K562 (cell line): ENCODE results near the gene C2orf81. TPM values are rescaled to one million over a fixed set of nuclear protein-coding genes. Genes with fewer than 3 reads are reported as not detected.
"Not testable (repeated sequence)": the region's sequence is repeated elsewhere in the genome, so short reads cannot be mapped to it uniquely, and the experiment has no call there.

Experiments used
- ATAC-seq: fragments of 200-7000 bp; cut with Tn5 transposase; 3 replicates; pipeline ENCODE4 v1.9.1; 2020; ENCODE audit warnings: moderate library complexity
- BruUV-seq: library from RNA; stranded (reverse); fragments of 400-500 nt; replicated peaks from 2 replicates; lab custom pipeline; 2021; lab: Mats Ljungman, UMichigan
- CTCF ChIA-PET: fragments of 300-600 bp; formaldehyde crosslinking; extraction: SDS; loops from one replicate; lab custom pipeline; 2021; ENCODE audit warnings: low intra/inter-chr PET ratio; lab: Yijun Ruan, JAX
- POLR2A ChIA-PET: fragments of 300-600, 350-650 bp; sonication (Branson Sonifier 250); formaldehyde crosslinking; extraction: SDS; loops from one replicate; lab custom pipeline; 2021; ENCODE audit warnings: antibody characterized with exemption, inconsistent platforms; lab: Yijun Ruan, JAX
- DNase-seq, 4 experiments: peaks; one replicate each; pipeline versions ENCODE4 v3.0.0 to v3.0.0-alpha.2; 2011 to 2018; ENCODE audit warnings: low spot score in 3 of 4, mixed read lengths in 3 of 4; ENCODE audit errors: extremely low read depth in 1 of 4
- FAIRE-seq: peaks from 2 replicates; lab custom pipeline; 2011; peaks lifted over from hg19 to GRCh38; lab: Jason Lieb, UNC
- H2AFZ ChIP-seq: 2 replicates; pipeline ENCODE4 v1.6.0; 2011; ENCODE audit warnings: low read depth, low read length, control low read depth, inconsistent platforms
- H3K27ac ChIP-seq: fragments of 200-600 bp; 3 replicates; pipeline ENCODE4 v1.8.0; 2011; ENCODE audit warnings: low read depth, mild to moderate bottlenecking, control low read depth, inconsistent platforms, low read length, moderate library complexity, mixed read lengths; ENCODE audit errors: extremely low read depth
- H3K27me3 ChIP-seq, 2 experiments: fragments of 300-600 bp in 1 of 2; 2 replicates in 1 of 2; 3 replicates in 1 of 2; pipeline versions ENCODE4 v1.6.0 to v1.8.0; 2011; ENCODE audit warnings: inconsistent platforms in 2 of 2, low read length in 2 of 2, mild to moderate bottlenecking in 1 of 2, mixed read lengths in 1 of 2, moderate library complexity in 1 of 2; ENCODE audit not compliant: control insufficient read depth in 2 of 2, insufficient read depth in 2 of 2
- H3K36me3 ChIP-seq: fragments of 300-600 bp; 3 replicates; pipeline ENCODE4 v1.8.0; 2011; ENCODE audit warnings: mild to moderate bottlenecking, low read length, inconsistent platforms; ENCODE audit not compliant: control insufficient read depth, insufficient read depth
- H3K4me1 ChIP-seq, 2 experiments: fragments of 200-600 bp in 1 of 2; replicated peaks in 1 of 2; 2 replicates in 1 of 2; 3 replicates in 1 of 2; pipeline versions ENCODE4 v1.5.1 to v1.8.0; 2011; ENCODE audit warnings: inconsistent platforms in 2 of 2, low read length in 2 of 2, mild to moderate bottlenecking in 1 of 2, mixed read lengths in 1 of 2, moderate library complexity in 1 of 2; ENCODE audit not compliant: control insufficient read depth in 2 of 2, insufficient read depth in 2 of 2
- H3K4me2 ChIP-seq: 2 replicates; pipeline ENCODE4 v1.6.1; 2011; ENCODE audit warnings: low read length, control low read depth, inconsistent platforms, mixed read lengths; ENCODE audit not compliant: insufficient read depth
- H3K4me3 ChIP-seq: fragments of 200-600 bp; sonication (generic), shearing (Covaris generic); 2 replicates; pipeline ENCODE4 v1.5.1; 2016; ENCODE audit warnings: control low read depth, inconsistent platforms
- H3K79me2 ChIP-seq: fragments of 200-600 bp; 3 replicates; pipeline ENCODE4 v1.8.0; 2011; ENCODE audit warnings: low read length, inconsistent platforms; ENCODE audit not compliant: control insufficient read depth, insufficient read depth
- H3K9ac ChIP-seq, 2 experiments: 2 replicates each; pipeline versions ENCODE4 v1.6.0 to v1.6.1; 2011; ENCODE audit warnings: low read depth in 2 of 2, low read length in 2 of 2, control low read depth in 1 of 2, inconsistent platforms in 1 of 2, mild to moderate bottlenecking in 1 of 2, mixed read lengths in 1 of 2; ENCODE audit not compliant: insufficient read depth in 1 of 2
- H3K9me1 ChIP-seq: one replicate; pipeline ENCODE4 v1.6.0; 2011; ENCODE audit warnings: inconsistent platforms, mild to moderate bottlenecking, low read length, moderate library complexity; ENCODE audit not compliant: control insufficient read depth, insufficient read depth
- H3K9me3 ChIP-seq: replicated peaks from 2 replicates; pipeline ENCODE4 v1.5.1; 2011; ENCODE audit warnings: low read depth, low read length, inconsistent platforms; ENCODE audit not compliant: control insufficient read depth, insufficient read depth
- H4K20me1 ChIP-seq: replicated peaks from 2 replicates; pipeline ENCODE4 v1.6.1; 2011; ENCODE audit warnings: low read length, inconsistent platforms, mixed read lengths; ENCODE audit not compliant: control insufficient read depth, insufficient read depth
- KDM5B ChIP-seq: fragments of 200-600 bp; sonication (generic); IDR thresholded peaks from 2 replicates; pipeline ENCODE4 v1.6.1; 2012; ENCODE audit warnings: low read depth, mild to moderate bottlenecking, moderate library complexity, low read length, control low read depth, inconsistent platforms; ENCODE audit not compliant: insufficient replicate concordance
- POLR2A ChIP-seq: fragments of 450-650 bp; conservative IDR thresholded peaks from 2 replicates; pipeline ENCODE4 v1.6.1; 2016
- POLR2B ChIP-seq: fragments of 450-650 bp; IDR thresholded peaks from 2 replicates; pipeline ENCODE4 v1.6.1; 2018; ENCODE audit warnings: low read depth; ENCODE audit not compliant: partially characterized antibody
- POLR2G ChIP-seq: fragments of 200-400 bp; formaldehyde crosslinking; IDR thresholded peaks from 2 replicates; pipeline ENCODE4 v1.6.1; 2017; ENCODE audit warnings: low read depth, mild to moderate bottlenecking, antibody characterized with exemption, low read length, moderate library complexity
- SUPT5H ChIP-seq: fragments of 450-650 bp; IDR thresholded peaks from 2 replicates; pipeline ENCODE4 v1.6.1; 2016
- WGBS: fragments of 100-300 bp; shearing (Covaris generic); methylation state at CpG from one replicate; pipeline ENCODE4 v1.1.6; 2016; ENCODE audit warnings: low coverage, mixed read lengths; ENCODE audit not compliant: insufficient coverage; ENCODE audit errors: missing lambda C conversion rate; 5-methylcytosine and 5-hydroxymethylcytosine counted together
- in situ Hi-C: fragments of 300-500 bp; cut with MboI; formaldehyde crosslinking; loops from 4 replicates; pipeline ENCODE4 v1.15.0; 2018; ENCODE audit warnings: inconsistent platforms, mixed read lengths
- intact Hi-C: fragments of 100-400 bp; cut with micrococcal nuclease; formaldehyde crosslinking; loops from 2 replicates; pipeline ENCODE4 v1.14.2; 2022
- polyA plus RNA-seq, 8 experiments: library from polyadenylated mRNA; depleted of rRNA in 4 of 8; stranded (reverse) in 5 of 8; unstranded in 3 of 8; fragments of >200 nt; fragmentation: Nextera tagmentation in 2 of 8; fragmentation: Illumina TruSeq in 1 of 8; extraction: Ambion mirVana in 2 of 8; extraction: Trizol in 1 of 8; gene quantifications; 2 replicates each; pipeline versions ENCODE4 v1.2.1 to v1.2.3, GENCODE V29; 2011 to 2014; ENCODE audit warnings: inconsistent platforms in 1 of 8, missing spikeins in 1 of 8
- total RNA-seq, 7 experiments: library from RNA; depleted of rRNA in 6 of 7; stranded (reverse); fragments of >200 nt in 6 of 7; fragmentation: Illumina TruSeq in 2 of 7; extraction: Trizol in 2 of 7; gene quantifications; 2 replicates each; pipeline versions ENCODE4 v1.2.1 to v1.2.3, GENCODE V29; 2011 to 2021; ENCODE audit warnings: low replicate concordance in 1 of 7

Gene C2orf81
- total and polyA plus RNA-seq, 9 of the 15 experiments (the other 6 are each of a cell fraction or from before 2014, with no cell fraction given), result 0.06 TPM; not detected in 8

GRCh38 chr2:74460187-74460586 lies 38.8 kb upstream of the C2orf81 start:
- WGBS, result 73% methylated on average over 6 of the region's 10 CpGs
- DNase-seq, BruUV-seq, H3K4me3 ChIP-seq, intact Hi-C loops, H3K27me3 ChIP-seq, H3K4me2 ChIP-seq, in situ Hi-C loops, FAIRE-seq, H3K27ac ChIP-seq, H3K9ac ChIP-seq, H2AFZ ChIP-seq, H3K9me3 ChIP-seq, ATAC-seq, CTCF ChIA-PET, H4K20me1 ChIP-seq, H3K9me1 ChIP-seq: not testable (repeated sequence)
- POLR2A ChIA-PET, result interaction anchor here (0.6 to 2.5 kb wide), 4 partner anchors 39 to 433 kb away, joined by 3 to 12 read pairs (median 4); partner anchors contain the start of genes C2orf81 and WDR54
- peaks cover 35% of the 10 kb centered on the region for H3K36me3 ChIP-seq
- TF ChIP-seq POLR2B, result peak; percentile 5
- H3K79me2 ChIP-seq, result peaks cover 25% of the 10 kb centered on the region
- peaks cover 10 to 47% of the 10 kb centered on the region in 2 experiments for H3K4me1 ChIP-seq

DNA sequence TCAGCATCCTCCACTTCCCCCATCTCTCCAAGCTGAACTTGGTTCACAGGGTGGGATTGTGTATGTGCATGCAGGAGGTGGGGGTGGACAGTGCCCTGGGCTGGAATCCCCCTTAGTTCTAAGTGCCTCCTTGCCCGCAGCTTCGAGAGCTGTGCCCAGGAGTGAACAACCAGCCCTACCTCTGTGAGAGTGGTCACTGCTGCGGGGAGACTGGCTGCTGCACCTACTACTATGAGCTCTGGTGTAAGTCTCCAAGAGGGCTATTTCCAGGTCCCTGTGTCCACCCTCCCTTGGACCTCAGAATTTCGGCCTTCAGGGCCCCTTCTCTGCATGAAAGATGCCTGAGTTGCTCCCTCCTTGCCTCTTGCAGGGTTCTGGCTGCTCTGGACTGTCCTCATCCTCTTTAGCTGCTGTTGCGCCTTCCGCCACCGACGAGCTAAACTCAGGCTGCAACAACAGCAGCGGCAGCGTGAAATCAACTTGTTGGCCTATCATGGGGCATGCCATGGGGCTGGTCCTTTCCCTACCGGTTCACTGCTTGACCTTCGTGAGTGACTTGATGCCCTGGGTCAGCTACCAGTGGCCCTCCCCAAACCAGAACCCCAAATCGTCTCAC lies 38.2 kb upstream of the C2orf81 start:
- H4K20me1 ChIP-seq, H2AFZ ChIP-seq, FAIRE-seq, H3K4me2 ChIP-seq, H3K4me3 ChIP-seq, H3K9me3 ChIP-seq, ATAC-seq, H3K27ac ChIP-seq, CTCF ChIA-PET, BruUV-seq, H3K27me3 ChIP-seq, in situ Hi-C loops, intact Hi-C loops, H3K9me1 ChIP-seq, DNase-seq: not testable (repeated sequence)
- TF ChIP-seq KDM5B (peak; percentile 1), SUPT5H (peak; percentile 62; the same call in 1 of the 2 replicates), POLR2B (peak; percentile 58), POLR2G (peak; percentile 39; the same call in 1 of the 2 replicates), POLR2A (peak; percentile 67)
- peaks cover 21% of the 10 kb centered on the region for H3K79me2 ChIP-seq
- POLR2A ChIA-PET, result interaction anchor here (0.6 to 2.5 kb wide), 6 partner anchors 22 to 433 kb away, joined by 3 to 12 read pairs (median 4); partner anchors contain the start of genes AUP1, C2orf81, HTRA2 and WDR54
- 51% methylated on average over 13 of the region's 13 CpGs for WGBS
- H3K36me3 ChIP-seq, result peaks cover 35% of the 10 kb centered on the region
- H3K9ac ChIP-seq, result 0 out of 4 replicates have a peak overlapping the region, but pooled peaks of 1 of the 2 experiments have one; percentile 67
- H3K4me1 ChIP-seq, result peaks cover 10 to 41% of the 10 kb centered on the region in 2 experiments
